Measurements from ENCODE around the gene TIMM13.

- TF ChIP-seq POLR2A (IDR thresholded peaks at IDR 0.05; ENCODE audit: extremely low read depth, insufficient read length) (no peak), CTCF (IDR thresholded peaks at IDR 0.05; ENCODE audit: low read depth, low read length) (no peak)
Observed at GRCh38 chr19:2419754-2420153, 7.6 kb downstream of the TIMM13 start.
